Smooth muscle cell (in vitro differentiated cells): ENCODE data around the gene TREML1. TPM values are rescaled to one million over a fixed set of nuclear protein-coding genes. Genes with fewer than 3 reads are reported as not detected.

ENCODE experiments used
- DNase-seq: peaks from one replicate; lab custom pipeline; 2025; ENCODE audit not compliant: unreplicated experiment; lab: John Stamatoyannopoulos, UW
- H2AFZ ChIP-seq: fragments of 200-600 bp; sonication (generic); 2 replicates; pipeline ENCODE4 v1.6.0; 2016; ENCODE audit warnings: antibody characterized with exemption, low read depth, mild to moderate bottlenecking
- H3F3A ChIP-seq: fragments of 200-600 bp; sonication (generic); 2 replicates; pipeline ENCODE4 v1.6.0; 2017; ENCODE audit warnings: antibody characterized with exemption, low read depth
- H3K27ac ChIP-seq: fragments of 200-600 bp; sonication (generic); 2 replicates; pipeline ENCODE4 v1.5.1; 2016; ENCODE audit warnings: low read depth, mild to moderate bottlenecking
- H3K27me3 ChIP-seq: fragments of 200-600 bp; sonication (generic); 2 replicates; pipeline ENCODE4 v1.6.1; 2016; ENCODE audit warnings: low read depth, mild to moderate bottlenecking
- H3K36me3 ChIP-seq: fragments of 200-600 bp; sonication (generic); 2 replicates; pipeline ENCODE4 v1.5.1; 2016; ENCODE audit warnings: low read depth
- H3K4me1 ChIP-seq: fragments of 200-600 bp; sonication (generic); 2 replicates; pipeline ENCODE4 v1.5.1; 2016; ENCODE audit warnings: low read depth
- H3K4me2 ChIP-seq: fragments of 200-600 bp; sonication (generic); 2 replicates; pipeline ENCODE4 v1.6.0; 2016; ENCODE audit warnings: mild to moderate bottlenecking
- H3K4me3 ChIP-seq: fragments of 200-600 bp; sonication (generic); 2 replicates; pipeline ENCODE4 v1.5.1; 2016; ENCODE audit warnings: mild to moderate bottlenecking
- H3K79me2 ChIP-seq: fragments of 200-600 bp; sonication (generic); 2 replicates; pipeline ENCODE4 v1.6.0; 2016; ENCODE audit warnings: low read depth, mild to moderate bottlenecking
- H3K9ac ChIP-seq: fragments of 200-600 bp; sonication (generic); 2 replicates; pipeline ENCODE4 v1.6.0; 2016; ENCODE audit warnings: low read depth
- H3K9me3 ChIP-seq: fragments of 200-600 bp; sonication (generic); replicated peaks from 2 replicates; pipeline ENCODE4 v1.5.1; 2016; ENCODE audit warnings: low read depth
- H4K20me1 ChIP-seq: fragments of 200-600 bp; sonication (generic); 2 replicates; pipeline ENCODE4 v1.6.0; 2016; ENCODE audit warnings: low read depth
- whole genome bisulfite sequencing: methylation state at CpG from one replicate; pipeline ENCODE4 v1.1.7; 2016; ENCODE audit warnings: low lambda C conversion rate; 5-methylcytosine and 5-hydroxymethylcytosine counted together
- polyA plus RNA-seq: library from polyadenylated mRNA; unstranded; fragments of >200 nt; fragmentation: Nextera tagmentation; extraction: Ambion mirVana; gene quantifications from 2 replicates; pipeline ENCODE4 v1.2.1, GENCODE V29; 2016
- total RNA-seq: library from RNA; depleted of rRNA; stranded (reverse); fragments of >200 nt; gene quantifications from 2 replicates; pipeline ENCODE4 v1.2.3, GENCODE V29; 2014
- TF ChIP-seq, protein P1 (sequence below): fragments of 200-600 bp; sonication (generic); IDR thresholded peaks from 2 replicates; pipeline ENCODE4 v1.5.1; 2017; ENCODE audit warnings: borderline replicate concordance, mild to moderate bottlenecking, antibody characterized with exemption; ENCODE audit not compliant: insufficient read depth, poor library complexity, severe bottlenecking

Gene TREML1
- total and polyA plus RNA-seq, 2 experiments from 2014 or later = not detected

DNA sequence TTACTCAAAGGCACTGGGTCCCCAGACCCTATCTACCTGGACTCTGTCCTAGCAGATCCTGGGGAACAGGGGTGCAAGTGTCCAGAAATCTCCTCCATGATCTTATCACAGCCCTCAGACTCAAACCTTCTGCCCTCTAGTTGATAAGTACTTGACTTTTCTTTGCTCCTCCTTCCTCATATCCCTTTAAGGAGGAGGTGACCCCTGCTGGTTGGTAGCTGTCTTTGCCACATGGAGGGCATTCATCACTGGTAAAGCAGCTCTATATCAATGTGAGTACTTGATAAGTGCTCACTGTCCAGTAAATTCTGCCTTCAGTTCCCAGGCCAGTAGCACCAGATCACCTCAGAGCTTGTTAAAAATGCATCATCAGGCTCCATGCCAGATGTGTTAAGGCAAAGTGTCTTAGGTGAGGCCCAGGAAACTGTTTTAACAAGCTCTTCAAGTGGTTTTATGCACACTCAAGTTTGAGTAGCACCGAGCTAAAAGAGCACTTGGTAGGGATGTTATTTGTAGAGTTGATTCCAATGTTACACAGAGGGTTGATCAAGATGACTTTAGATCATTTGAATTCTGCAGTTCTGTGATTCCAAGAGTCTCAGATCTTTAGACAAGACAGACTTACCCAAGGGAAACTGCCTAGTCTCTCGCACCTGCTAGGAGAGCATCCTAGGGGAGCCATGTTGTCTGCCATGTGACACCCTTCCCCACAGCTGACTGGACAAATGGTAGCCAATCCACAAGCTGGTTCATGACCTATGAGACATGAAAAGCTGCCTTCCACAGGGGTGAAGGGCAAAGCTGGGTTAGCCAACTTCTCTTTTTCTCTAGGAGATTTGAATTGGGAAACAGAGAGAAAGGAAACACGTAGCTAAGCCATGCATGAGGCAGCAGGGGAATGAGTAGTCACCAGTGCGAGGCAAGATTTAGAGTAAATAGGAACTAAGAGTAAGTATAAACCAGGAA, 28.2 kb upstream of the TREML1 start:
- 81% methylated on average over 4 of the region's 4 CpGs for WGBS
- H3K27me3 ChIP-seq = peaks cover 1% of the 10 kb centered on the region
- no peaks in the 10 kb centered on the region for H4K20me1 ChIP-seq
- no peak overlapping the region for H3K4me2 ChIP-seq
- H3K79me2 ChIP-seq = no peaks in the 10 kb centered on the region
- no peak overlapping the region for H3K4me3 ChIP-seq
- H3K9ac ChIP-seq = no peak overlapping the region
- no peaks in the 10 kb centered on the region for H3K9me3 ChIP-seq
- no peaks in the 10 kb centered on the region for H3F3A ChIP-seq
- TF ChIP-seq, protein P1, sequence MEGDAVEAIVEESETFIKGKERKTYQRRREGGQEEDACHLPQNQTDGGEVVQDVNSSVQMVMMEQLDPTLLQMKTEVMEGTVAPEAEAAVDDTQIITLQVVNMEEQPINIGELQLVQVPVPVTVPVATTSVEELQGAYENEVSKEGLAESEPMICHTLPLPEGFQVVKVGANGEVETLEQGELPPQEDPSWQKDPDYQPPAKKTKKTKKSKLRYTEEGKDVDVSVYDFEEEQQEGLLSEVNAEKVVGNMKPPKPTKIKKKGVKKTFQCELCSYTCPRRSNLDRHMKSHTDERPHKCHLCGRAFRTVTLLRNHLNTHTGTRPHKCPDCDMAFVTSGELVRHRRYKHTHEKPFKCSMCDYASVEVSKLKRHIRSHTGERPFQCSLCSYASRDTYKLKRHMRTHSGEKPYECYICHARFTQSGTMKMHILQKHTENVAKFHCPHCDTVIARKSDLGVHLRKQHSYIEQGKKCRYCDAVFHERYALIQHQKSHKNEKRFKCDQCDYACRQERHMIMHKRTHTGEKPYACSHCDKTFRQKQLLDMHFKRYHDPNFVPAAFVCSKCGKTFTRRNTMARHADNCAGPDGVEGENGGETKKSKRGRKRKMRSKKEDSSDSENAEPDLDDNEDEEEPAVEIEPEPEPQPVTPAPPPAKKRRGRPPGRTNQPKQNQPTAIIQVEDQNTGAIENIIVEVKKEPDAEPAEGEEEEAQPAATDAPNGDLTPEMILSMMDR = peak; percentile 50
- no peak for DNase-seq
- no peak overlapping the region for H2AFZ ChIP-seq
- no peaks in the 10 kb centered on the region for H3K36me3 ChIP-seq
- H3K4me1 ChIP-seq = no peaks in the 10 kb centered on the region
- H3K27ac ChIP-seq = no peak overlapping the region

DNA sequence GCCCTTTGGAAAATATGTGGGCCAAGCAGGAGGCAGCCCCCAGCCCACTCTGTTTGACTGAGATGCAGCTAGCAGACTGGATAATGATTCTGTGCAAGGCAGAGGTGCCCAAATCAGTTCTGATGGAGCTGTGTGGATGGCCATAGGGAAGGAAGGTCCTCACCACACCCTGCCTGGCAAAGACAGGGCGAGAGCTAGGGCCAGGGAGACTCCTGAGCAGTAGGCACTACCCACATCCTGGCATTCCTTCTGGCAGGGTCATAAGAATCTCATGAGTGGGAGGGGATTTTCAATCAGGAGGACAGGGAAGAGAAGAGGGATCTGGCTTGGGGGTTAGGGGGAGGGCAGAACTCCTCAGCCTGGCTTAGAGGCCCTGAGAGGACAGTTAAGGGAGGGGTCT, 27.4 kb upstream of the TREML1 start:
- no peak overlapping the region for H2AFZ ChIP-seq

DNA sequence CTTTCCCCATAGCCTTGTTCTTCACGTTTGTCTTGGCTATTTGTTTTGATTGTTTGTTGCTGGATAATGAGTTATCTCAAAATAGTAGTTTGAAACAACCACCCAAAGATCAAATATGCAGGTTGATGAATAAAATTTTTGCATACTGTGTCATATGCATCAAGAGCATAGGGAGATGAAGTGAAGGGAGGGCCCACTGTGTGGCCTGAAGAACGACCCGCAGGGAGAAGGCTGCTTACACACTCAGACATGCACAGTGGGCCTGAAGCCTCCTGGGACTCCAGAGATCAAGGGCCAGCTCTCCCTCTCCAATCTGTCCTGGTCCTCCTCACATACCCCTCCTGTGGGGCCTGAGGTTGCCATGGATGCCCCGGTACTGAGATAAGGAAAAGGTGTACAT, 25.0 kb upstream of the TREML1 start:
- Histone ChIP-seq H3K4me1 (no peaks in the 10 kb centered on the region), H3K9me3 (no peaks in the 10 kb centered on the region), H3K4me3 (no peak overlapping the region), H3K79me2 (no peaks in the 10 kb centered on the region), H3K27me3 (peaks cover 18% of the 10 kb centered on the region), H3K4me2 (no peak overlapping the region), H3K9ac (no peak overlapping the region), H3K36me3 (no peaks in the 10 kb centered on the region), H2AFZ (no peak overlapping the region), H3K27ac (no peak overlapping the region), H3F3A (no peaks in the 10 kb centered on the region), H4K20me1 (no peaks in the 10 kb centered on the region)
- WGBS = 84% methylated on average over 4 of the region's 4 CpGs
- no peak for DNase-seq
- TF ChIP-seq, protein P1 = no peak

More for the DNA sequence above, 27.4 kb upstream of the TREML1 start:
- Histone ChIP-seq H3K36me3 (no peaks in the 10 kb centered on the region), H3K27me3 (peaks cover 9% of the 10 kb centered on the region), H3K9ac (no peak overlapping the region), H3K4me2 (no peak overlapping the region), H3K9me3 (no peaks in the 10 kb centered on the region), H3K27ac (no peak overlapping the region), H3F3A (no peaks in the 10 kb centered on the region), H3K79me2 (no peaks in the 10 kb centered on the region), H3K4me3 (no peak overlapping the region), H3K4me1 (no peaks in the 10 kb centered on the region), H4K20me1 (no peaks in the 10 kb centered on the region)
- whole genome bisulfite sequencing = 47% methylated on average over 1 of the region's 1 CpG
- DNase-seq = no peak
- TF ChIP-seq, protein P1 = no peak
